ENCODE data around the gene NFX1. TPM values are rescaled to one million over a fixed set of nuclear protein-coding genes. Genes with fewer than 3 reads are reported as not detected.

NFX1 gene
- total and polyA plus RNA-seq, 9 of the 15 experiments (the other 6 are each of a cell fraction or from before 2014, with no cell fraction given), result 8.8 to 38.9 (median 26.8) TPM

DNA sequence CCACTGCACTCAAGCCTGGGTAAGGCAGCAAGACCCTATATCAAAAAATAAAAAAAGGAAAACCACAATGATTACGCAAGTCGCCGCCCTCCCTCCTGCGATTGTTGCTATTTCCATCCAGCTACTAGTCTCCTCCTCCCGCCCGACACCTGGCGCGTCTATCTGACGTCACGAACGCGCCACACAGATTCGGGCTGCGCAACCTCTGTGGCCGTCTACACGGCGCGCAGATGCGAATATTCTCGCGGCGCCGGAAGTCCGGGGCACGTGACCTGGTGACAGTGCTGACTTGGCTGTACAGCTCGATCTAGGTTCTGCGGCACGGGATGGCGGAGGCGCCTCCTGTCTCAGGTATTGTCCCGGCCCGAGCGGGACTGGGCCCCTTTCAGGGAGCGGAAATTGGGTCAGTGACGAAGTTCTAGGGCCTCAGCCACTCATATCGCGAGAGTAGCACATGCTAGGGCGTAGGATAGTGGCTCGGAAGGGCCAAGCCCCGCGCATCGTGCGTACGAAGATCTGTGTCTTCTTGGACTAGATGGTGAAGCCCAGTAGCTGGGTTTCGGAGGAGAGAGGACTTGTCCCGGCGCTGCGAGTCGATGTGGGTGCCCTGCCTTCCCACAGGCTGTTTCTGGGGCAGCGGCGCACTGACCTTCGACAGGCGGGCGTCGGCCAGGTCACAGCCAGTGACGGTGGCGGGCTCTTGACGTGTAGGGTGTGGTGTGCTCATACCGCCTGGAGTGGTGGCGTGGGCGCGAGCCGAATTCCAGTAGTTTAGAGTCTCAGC lies at the start of gene NFX1 (continued):
- TF ChIP-seq ZBTB17 (CRISPR knock-in tag; IDR thresholded peaks at IDR 0.05), result no peak
- TF ChIP-seq, protein P1, sequence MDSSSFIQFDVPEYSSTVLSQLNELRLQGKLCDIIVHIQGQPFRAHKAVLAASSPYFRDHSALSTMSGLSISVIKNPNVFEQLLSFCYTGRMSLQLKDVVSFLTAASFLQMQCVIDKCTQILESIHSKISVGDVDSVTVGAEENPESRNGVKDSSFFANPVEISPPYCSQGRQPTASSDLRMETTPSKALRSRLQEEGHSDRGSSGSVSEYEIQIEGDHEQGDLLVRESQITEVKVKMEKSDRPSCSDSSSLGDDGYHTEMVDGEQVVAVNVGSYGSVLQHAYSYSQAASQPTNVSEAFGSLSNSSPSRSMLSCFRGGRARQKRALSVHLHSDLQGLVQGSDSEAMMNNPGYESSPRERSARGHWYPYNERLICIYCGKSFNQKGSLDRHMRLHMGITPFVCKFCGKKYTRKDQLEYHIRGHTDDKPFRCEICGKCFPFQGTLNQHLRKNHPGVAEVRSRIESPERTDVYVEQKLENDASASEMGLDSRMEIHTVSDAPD (CRISPR knock-in tag; IDR thresholded peaks at IDR 0.05), result no peak
- TF ChIP-seq, protein P2, sequence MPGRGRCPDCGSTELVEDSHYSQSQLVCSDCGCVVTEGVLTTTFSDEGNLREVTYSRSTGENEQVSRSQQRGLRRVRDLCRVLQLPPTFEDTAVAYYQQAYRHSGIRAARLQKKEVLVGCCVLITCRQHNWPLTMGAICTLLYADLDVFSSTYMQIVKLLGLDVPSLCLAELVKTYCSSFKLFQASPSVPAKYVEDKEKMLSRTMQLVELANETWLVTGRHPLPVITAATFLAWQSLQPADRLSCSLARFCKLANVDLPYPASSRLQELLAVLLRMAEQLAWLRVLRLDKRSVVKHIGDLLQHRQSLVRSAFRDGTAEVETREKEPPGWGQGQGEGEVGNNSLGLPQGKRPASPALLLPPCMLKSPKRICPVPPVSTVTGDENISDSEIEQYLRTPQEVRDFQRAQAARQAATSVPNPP (IDR thresholded peaks at IDR 0.05; ENCODE audit: borderline replicate concordance, insufficient read depth, insufficient read length), result no peak
- TF ChIP-seq POU5F1 (IDR thresholded peaks at IDR 0.05; ENCODE audit: borderline replicate concordance, low read depth, low read length, partially characterized antibody), result no peak
- TF ChIP-seq, protein P3, sequence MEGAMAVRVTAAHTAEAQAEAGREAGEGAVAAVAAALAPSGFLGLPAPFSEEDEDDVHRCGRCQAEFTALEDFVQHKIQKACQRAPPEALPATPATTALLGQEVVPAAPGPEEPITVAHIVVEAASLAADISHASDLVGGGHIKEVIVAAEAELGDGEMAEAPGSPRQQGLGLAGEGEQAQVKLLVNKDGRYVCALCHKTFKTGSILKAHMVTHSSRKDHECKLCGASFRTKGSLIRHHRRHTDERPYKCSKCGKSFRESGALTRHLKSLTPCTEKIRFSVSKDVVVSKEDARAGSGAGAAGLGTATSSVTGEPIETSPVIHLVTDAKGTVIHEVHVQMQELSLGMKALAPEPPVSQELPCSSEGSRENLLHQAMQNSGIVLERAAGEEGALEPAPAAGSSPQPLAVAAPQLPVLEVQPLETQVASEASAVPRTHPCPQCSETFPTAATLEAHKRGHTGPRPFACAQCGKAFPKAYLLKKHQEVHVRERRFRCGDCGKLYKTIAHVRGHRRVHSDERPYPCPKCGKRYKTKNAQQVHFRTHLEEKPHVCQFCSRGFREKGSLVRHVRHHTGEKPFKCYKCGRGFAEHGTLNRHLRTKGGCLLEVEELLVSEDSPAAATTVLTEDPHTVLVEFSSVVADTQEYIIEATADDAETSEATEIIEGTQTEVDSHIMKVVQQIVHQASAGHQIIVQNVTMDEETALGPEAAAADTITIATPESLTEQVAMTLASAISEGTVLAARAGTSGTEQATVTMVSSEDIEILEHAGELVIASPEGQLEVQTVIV (CRISPR knock-in tag; IDR thresholded peaks at IDR 0.05; ENCODE audit: borderline replicate concordance), result no peak
- peak; percentile 94 for TF ChIP-seq KHSRP (IDR thresholded peaks at IDR 0.05)
- TF ChIP-seq PYGO2 (tag; IDR thresholded peaks at IDR 0.05), result no peak
- peak; percentile 52 for TF ChIP-seq FOXP1 (CRISPR knock-in tag; IDR thresholded peaks at IDR 0.05)
- no peak for TF ChIP-seq PURB (CRISPR knock-in tag; IDR thresholded peaks at IDR 0.05; ENCODE audit: low read depth)
- no peak for TF ChIP-seq NCOA6 (IDR thresholded peaks at IDR 0.05)
- TF ChIP-seq C11orf30 (IDR thresholded peaks at IDR 0.05; ENCODE audit: low read depth), result peak; percentile 97
- no peak for TF ChIP-seq NCOA1 (IDR thresholded peaks at IDR 0.05; ENCODE audit: low read depth)
- TF ChIP-seq KAT8 (IDR thresholded peaks at IDR 0.05; ENCODE audit: low read depth), result no peak
- TF ChIP-seq BACH1 (tag; IDR thresholded peaks at IDR 0.05), result no peak
- no peak for TF ChIP-seq NFXL1 (CRISPR knock-in tag; IDR thresholded peaks at IDR 0.05)
- TF ChIP-seq NR1H2 (CRISPR knock-in tag; IDR thresholded peaks at IDR 0.05), result no peak
- no peak for TF ChIP-seq ZNF668 (CRISPR knock-in tag; IDR thresholded peaks at IDR 0.05)
- TF ChIP-seq, protein P4, sequence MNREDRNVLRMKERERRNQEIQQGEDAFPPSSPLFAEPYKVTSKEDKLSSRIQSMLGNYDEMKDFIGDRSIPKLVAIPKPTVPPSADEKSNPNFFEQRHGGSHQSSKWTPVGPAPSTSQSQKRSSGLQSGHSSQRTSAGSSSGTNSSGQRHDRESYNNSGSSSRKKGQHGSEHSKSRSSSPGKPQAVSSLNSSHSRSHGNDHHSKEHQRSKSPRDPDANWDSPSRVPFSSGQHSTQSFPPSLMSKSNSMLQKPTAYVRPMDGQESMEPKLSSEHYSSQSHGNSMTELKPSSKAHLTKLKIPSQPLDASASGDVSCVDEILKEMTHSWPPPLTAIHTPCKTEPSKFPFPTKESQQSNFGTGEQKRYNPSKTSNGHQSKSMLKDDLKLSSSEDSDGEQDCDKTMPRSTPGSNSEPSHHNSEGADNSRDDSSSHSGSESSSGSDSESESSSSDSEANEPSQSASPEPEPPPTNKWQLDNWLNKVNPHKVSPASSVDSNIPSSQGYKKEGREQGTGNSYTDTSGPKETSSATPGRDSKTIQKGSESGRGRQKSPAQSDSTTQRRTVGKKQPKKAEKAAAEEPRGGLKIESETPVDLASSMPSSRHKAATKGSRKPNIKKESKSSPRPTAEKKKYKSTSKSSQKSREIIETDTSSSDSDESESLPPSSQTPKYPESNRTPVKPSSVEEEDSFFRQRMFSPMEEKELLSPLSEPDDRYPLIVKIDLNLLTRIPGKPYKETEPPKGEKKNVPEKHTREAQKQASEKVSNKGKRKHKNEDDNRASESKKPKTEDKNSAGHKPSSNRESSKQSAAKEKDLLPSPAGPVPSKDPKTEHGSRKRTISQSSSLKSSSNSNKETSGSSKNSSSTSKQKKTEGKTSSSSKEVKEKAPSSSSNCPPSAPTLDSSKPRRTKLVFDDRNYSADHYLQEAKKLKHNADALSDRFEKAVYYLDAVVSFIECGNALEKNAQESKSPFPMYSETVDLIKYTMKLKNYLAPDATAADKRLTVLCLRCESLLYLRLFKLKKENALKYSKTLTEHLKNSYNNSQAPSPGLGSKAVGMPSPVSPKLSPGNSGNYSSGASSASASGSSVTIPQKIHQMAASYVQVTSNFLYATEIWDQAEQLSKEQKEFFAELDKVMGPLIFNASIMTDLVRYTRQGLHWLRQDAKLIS (CRISPR knock-in tag; IDR thresholded peaks at IDR 0.05), result peak; percentile 29
- peak; percentile 100 for TF ChIP-seq ZSCAN29 (IDR thresholded peaks at IDR 0.05)
- TF ChIP-seq RFX5 (IDR thresholded peaks at IDR 0.05; ENCODE audit: low read depth, low read length), result no peak; the same call in 1 of the 2 replicates
- no peak for TF ChIP-seq PHB2 (IDR thresholded peaks at IDR 0.05; ENCODE audit: low read depth)
- TF ChIP-seq SMARCA5 (IDR thresholded peaks at IDR 0.05), result no peak

Data from K562 (cell line).